ENCODE measurements around the gene ORM2.

ORM2 gene

DNA sequence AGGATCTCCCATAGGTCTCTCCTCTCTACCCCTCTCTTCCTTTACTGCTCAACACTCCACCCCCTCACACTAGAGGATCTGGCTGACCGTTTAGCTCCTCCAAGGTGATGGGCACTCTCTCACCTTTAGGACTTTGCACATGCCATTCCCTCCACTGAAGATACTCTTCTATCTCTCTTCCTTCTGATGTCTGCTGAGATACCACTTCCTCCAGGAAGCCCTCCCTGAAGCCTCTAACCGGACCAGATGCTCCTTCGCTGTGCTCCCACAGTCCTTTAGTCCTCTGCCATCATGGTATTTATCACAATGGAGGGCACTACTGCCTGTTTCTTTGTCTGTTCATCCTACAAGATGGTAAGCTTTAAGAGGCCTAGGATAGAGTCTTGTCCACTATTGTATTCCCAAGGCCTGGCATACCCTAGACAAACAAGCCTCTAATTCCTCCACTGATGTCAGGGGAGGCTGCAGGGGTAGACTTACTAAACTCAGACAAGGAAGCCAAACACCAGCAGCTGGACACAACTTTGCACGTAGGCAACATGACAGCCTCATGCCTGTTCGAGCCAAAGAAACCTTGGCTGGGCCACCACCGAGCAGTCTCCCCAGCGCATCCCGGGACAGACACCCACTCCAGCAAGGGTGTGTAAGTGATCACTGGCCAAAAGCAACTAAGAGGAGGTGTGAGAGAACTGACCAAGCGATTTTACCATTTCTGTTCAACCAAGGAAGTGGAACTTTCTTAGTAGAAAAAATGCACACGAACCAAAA lies 20.2 kb downstream of the ORM2 start:
- DNase-seq (ENCODE audit: low read depth) = no peak

DNA sequence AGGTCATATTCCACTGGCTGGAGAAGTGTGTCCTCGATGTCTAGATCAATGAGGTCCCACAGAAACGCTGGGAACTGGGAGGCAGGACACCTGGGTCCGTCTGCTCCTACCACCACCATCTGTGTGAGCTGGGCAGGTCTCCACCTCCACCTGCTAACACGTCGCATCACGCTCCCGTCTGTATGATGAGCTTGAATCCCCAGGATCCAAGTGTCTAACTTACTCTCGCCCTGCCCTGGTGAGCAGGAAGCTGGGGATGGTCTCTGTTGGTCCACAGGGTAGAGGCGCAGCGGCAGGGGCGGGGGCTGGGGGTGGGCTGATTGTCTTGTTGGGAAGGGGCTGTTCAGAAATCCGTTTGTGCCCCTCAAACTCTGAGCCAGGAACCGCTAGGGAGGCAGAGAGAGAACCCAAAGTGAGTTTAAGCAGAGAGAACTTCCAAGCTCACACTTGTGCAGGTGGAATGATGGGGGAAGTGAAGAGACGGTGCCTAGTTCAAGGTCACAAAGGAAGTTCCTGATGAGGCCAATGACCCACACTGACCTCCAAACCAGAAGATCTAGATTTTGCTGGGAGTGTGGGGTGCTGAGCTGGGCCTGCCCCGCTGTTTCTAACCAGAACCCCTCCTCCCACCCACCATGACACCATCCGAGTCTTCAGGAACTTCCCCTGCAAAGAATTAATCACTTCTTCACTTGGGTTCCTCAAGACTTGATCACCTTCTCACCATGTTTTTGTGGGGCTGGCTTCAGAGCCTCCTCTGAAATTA lies 21.1 kb downstream of the ORM2 start:
- DNase-seq (ENCODE audit: low read depth) = no peak

DNA sequence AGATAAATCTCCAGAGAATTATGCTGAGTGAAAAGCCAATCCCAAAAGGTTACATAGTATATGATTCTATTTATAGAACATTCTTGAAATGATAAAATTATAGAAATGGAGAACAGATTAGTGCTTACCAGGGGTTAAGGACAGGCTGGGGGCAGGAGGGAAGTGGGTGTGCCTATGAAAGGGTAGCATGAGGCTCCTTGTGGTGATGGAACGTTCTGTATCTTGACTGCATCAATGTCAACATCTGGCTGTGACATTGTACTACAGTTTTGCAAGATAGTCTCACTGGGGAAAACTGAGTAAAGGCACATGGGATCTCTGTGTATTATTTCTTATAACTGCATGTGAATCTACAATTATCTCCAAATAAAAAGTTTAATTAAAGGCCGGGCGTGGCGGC lies 22.3 kb downstream of the ORM2 start:
- no peak for DNase-seq (ENCODE audit: low read depth)

DNA sequence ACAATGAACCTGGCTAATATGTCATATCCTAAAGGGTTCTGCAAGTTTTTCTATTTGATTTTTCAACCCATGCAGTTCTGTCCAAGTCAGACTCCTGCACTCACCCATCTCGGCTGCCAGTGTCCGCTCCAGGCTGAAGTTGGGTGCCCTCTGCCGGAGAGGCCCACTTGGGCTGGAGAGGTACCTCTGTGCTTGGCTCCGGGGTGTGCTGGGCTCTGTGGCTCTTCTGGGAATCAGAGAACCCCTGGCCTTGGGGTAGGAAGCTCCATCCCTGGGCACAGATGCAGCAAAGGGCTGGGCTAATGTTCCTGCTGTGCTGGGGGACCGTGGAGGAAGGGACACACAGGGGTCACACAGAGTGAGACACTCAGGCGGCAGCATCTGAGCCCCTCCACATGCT lies 26.2 kb downstream of the ORM2 start:
- no peak for DNase-seq (ENCODE audit: low read depth)

DNA sequence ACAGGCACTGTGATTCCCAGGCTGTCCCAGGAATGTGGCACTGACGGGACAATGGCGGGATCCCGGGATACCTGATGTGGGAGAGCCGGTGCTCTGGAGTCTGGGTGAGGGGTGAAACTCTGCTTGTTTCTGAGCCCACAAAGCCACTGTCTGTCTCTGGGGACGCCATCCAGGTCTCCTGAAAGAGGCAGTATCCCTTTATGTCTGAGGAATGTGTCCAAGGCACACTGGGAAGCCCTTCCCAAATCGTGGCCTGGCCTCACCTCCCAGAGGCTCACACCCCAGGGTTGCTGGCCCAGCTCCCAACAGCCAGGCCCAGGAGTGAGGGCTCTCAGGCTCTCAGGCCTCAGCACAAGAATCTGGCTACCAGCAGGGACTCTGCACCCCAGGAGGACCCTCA lies 27.1 kb downstream of the ORM2 start:
- DNase-seq (ENCODE audit: low read depth) = no peak

DNA sequence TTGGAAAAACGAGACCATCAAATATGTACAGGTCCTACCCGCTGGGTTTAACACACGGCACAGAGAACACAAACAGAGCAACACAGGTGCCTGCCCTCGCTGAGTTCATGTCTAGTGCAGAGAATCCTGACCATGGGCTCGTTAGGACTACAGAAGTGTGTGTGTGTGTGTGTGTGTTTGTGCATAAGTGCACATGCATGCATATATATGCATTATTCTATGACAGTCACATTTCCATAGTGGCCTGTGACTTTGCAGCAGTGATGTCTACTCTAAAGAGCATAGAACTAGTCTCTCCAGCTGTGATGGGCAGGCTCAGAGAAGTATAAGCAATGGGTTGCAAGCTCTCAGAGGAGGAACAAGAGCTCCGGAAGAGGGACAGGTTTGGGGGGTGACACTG lies 27.7 kb downstream of the ORM2 start:
- no peak for DNase-seq (ENCODE audit: low read depth)

DNA sequence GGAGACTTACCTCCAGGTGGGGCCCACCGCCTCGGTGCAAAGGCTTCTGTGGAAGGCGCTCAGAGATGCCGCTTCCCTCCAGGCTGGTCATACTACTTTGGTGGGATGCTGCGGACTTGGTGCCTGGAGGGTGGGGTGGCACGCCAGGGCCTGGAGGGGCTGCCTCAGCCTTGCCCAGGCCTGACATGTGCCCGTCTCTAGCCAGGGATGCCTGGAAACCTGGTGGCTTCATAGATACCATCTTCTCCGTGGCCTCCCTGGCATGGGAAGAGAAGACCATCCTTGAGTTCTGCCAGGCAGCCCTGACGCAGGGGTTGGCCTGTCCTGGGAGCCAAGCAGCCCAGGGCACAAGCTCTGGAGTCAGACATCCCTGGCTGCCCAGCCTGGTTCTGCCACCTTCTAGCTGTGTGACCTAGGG lies 28.3 kb downstream of the ORM2 start:
- DNase-seq (ENCODE audit: low read depth) = no peak

DNA sequence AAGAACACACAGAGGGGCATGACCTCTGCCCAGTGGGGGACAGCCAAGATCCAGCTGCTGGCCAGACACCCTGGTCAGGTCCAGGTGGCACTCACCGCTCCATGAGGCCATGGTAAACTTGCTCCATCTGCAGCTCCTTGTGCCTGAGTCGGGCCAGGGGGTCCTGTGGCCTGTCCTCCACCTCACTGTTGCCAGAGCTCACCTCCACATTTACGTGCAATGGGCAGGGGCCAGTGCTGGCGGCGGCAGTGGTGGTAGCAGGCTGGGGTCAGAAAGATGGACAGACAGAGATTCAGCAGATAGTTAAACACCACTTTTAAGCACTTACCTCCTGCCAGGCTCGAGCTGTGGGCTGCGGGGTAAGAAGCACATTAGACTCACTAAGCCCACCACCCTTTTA lies 30.1 kb downstream of the ORM2 start:
- no peak for DNase-seq (ENCODE audit: low read depth)

DNA sequence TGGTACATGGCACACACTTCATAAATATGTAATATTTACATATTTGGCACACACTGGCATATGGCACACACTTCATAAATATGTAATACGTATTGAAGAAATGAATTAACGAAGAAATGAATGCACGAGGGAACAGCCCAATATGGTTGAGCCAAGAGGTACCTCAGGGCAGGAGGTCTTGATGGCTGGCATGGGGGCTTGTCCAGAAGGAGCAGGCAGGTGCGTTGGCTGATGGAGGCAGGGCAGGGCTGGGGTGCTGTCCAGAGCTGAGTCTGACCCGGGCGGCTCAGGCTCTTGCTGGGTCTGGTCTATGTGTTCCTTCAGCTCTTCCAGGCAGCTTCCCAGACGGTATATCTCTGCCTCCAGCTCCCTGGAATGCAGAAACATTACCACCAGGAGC lies 31.9 kb downstream of the ORM2 start:
- DNase-seq (ENCODE audit: low read depth) = no peak

DNA sequence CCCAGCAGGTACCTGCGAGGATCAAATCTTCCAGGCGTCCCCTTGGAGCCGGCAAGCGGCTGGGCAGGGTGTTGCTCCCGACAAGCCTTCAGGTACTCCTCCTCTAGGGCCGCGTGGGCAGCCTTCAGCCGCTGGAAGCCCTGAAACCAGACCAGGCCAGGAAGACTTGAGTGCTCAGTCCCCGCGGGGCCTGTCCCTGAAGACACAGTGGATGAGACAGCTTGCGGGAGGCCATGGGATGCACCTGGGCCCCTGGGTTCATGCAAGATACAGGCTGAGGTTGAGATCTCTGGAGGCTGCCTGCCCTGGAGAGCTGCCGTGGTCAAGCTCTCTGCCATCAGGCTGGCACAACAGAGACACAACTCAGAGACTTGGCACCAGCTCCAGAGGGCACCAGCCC lies 32.7 kb downstream of the ORM2 start:
- DNase-seq (ENCODE audit: low read depth) = no peak

DNA sequence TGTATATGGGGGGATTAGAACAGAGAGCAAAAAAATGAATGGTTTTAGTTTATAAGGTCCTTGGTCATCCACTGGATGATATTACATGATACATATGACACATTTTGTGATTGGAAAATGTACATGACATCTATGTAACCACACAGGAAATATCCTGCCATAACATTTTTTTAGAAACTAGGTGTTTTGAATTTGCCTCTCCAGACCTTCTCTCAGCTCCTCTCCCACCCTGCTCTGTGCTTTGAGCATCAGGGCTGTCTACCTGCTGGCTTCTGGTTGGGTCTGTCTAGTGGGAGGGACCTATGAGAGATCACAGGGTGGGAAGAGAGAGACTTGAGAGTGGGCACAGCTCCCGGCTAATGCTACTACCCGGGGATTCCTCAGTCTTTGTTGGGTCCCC lies 33.8 kb downstream of the ORM2 start:
- no peak for DNase-seq (ENCODE audit: low read depth)

DNA sequence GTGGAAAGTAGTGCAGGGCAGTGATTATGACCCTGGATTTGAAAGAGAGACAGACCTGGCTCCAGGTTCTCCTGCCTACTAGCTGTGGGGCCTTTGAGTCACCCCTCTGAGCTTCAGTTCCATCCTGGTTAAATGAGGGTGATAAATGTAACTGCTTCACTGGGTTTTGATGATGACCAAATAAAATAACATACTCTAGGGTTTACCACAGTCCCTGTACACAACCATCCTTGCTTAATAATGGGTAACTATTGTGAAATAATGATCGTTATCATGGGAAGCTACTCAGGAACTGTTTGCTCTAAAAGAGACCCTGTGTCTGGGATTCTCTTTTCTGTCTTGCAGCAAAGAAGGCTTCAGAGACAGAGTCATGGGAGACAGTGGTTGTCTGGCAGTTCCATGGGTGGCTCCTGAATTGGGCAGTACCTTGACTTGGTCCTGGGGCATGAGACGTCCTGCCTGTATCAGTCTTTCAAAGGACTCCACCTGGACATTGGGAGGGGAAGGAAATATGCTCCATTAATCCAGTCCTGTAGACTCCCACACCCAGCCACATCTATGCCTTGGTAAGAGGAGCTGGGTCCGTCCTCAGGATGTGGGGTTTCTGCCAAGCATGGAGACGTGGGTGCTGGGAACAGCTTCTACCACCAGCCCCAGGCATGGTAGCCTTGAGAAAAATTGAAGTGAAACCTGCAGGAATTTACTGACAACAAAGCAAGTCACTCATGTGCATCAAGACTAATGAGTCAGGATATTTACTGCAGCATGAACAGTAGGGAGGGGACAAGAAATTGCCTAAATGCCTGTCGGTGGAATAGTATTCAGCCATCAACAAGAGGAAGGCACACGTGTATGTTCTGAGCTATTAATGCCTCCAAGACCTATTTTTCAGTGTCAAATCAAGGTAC lies 34.7 kb downstream of the ORM2 start:
- no peak for DNase-seq (ENCODE audit: low read depth)

DNA sequence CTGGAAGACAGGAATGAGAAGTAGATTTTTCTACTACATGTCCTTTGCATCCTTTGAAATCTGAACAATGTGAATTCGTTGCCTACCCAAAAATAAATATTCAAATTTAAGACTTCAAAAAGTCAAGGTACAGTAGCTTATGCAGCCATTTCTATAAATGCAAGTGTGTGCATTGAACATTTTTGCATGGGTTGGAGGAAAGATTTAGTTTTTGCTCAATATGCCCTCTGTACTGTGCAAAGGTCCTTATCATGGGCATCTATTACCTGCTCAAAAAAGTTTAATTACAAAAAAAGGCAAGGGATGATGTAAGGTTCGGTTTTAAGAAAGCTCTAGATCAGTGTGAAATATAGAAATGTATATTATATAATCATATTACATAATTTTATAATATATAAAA lies 35.5 kb downstream of the ORM2 start:
- no peak for DNase-seq (ENCODE audit: low read depth)

DNA sequence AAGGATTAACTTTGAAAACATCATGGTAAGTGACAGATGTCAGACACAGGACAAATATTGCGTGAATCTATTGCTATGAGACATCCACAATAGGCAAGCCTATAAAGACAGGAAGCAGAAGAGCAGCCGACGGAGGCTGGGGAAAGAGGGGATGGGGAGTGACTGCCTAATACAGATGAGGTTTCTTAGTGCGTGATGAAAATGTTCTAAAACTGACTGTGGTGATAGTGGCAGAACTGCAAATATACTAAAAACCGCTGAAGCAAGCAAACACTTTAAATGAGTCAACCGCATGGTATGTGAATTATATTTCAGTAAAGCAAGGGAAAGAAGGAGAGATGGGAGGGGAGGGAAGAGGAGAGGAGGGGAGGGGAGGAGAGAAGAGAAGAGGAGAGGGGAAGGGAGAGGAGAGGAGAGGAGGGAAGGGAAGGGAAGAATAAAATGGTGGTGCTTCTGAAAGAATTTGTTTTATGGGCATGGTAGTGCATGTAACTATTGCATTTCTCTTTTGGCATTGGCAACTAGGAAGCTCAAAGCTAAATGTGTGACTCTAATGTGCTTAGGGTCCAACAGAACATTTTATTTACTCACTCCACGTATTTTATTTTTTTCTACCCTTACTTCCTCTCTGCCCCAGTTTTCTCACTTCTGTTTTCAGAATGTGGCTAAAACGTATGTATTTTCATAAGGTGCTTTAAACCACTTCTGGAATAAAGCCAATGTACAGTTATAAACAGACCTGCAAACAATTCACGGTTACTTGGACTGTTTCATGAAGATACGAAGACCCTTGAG lies 36.9 kb downstream of the ORM2 start:
- no peak for DNase-seq (ENCODE audit: low read depth)

DNA sequence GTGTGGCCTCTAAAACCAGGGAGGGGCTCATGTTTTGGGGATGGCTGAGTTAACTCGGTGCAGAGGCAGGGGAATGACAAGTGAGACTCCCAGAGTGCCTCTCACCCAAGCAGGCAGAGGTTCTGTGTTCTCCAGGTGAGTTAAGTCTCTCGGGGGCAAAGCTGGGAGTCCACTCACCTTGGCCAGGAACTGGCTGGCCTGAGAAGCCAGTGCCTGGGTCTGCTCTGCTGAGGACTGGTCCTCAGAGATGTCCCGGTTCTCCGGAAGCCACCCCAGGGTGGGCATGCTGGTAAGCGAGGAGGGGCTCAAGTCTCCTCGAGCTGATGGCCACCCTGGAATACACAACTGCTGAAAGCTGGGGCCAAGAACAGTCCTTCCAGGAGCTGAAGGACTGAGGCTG lies 37.7 kb downstream of the ORM2 start:
- no peak for DNase-seq (ENCODE audit: low read depth)

DNA sequence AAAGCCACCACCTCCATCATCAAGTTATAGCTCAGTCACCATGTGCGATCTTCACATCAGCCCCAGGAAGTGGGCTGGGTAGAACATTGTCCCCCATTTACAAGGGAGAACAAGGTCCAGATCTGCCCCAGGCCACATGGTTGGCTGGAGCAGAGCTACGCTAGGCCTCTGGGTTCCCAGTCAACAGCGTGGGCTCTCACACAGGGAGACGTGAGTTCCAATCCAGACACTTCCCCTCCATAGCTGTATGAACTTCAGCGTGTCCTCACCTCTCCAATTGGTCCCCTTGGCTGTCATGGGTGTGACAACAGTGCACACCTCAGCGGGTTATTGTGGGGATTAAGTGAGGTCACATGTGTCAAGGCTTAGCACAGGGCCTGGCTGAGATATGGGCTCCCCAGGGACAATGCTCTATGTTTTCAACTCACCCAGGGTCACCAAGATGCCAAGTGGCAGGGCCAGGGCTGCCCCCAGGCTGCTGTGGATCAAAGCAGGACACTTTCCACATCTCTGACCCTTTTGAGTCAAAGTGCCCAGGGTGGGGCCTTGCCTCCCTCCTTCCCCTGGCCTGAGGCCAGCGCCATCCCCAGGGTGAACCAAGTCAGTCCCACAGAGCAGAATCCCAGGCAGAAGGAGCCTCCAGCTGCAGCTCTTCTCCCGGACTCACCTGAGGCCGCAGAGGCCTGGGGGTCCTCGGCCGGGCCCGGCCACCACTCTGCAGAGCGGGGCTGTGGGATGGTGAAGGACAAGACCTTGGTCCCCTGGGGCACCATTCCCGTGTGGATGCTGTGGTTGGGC lies 38.3 kb downstream of the ORM2 start:
- DNase-seq (ENCODE audit: low read depth) = no peak

DNA sequence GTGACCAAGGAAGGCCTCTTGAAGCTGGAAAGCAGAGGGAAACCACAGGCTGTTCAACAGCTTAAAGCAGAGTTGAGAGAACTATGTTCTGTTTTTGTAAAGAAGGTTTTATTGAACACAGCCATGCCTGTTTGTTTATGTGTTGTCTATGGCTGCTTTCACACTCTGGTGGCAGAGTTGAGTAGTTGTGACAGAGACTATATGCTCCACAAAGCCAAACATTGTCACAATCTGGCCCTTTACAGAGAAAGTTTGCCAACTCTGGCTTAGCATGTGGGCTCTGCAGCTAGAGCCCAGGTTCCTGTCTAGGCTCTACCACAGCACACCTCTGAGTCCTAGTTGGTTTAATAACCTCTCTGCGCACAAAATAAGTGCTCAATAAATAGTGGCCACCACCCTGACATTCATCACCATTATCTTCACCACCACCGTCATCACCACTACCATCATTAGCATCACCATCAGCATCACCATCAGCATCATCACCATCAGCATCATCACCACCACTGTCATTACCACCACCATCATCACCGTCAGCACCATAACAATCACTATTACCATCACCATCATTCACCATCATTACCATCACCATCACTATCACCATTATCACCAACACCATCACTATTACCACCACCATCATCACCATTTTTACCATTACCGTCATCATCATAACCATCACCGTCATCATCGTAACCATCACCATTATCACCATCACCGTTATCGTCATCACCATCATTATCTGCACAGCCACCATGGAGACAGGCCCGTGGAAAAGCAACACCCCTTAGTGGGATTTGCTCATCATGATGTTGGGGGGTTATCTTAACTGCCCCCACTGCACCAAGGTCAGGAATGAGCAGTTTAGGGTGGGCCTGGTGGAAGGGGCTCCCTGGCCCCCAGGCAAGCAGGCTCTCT lies 39.8 kb downstream of the ORM2 start:
- no peak for DNase-seq (ENCODE audit: low read depth)

DNA sequence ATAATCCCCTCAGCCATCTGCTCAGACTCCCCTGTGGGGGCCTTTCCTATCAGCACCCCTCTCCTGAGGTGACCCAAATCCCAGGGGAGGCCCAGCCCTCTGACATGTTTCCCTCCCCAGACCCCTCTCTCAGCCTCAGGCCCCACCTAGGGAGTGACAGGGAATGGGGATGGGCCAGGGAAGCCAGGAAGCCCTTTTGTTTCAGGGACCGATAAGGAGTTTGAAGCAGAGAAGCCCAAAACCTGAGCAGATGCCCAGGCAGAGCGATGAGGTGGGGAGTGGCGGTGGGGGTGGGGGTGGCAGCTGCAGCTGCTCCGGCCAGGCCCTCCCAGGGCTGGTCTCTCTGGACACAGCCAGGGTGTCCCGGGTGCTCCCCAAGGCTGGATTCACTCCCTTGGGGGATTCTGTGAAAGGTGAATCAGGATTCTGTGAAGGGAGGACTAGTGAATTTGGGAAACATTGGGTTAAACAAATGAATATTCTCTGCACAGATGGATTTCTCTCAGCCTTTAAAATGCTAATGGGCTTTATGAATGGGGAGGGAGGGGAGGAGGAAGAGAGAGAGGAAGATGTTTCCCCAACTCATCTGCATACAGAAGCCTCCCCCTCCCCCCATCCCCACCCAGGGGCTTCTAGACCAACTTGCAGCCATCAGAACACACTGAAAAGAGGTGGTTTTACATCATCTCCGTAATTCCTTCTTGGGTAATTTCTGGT lies 40.7 kb downstream of the ORM2 start:
- no peak for DNase-seq (ENCODE audit: low read depth)

DNA sequence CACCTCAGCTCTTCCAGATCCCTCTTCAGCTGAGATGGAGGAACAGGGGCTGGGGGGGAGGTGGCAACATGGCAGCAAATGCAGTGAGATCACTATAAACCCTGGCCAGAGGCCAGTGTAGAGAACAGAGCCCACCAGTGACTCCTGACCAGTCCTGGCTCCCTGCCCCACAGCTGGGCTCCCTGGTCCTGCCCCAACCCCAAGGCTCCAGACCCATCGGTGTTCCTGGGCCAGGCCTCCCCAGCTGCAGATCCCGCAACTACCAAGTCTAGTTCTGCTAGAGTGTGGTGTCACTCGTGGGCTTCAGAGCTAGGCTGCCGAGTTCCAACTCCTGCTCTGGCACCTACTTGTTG lies 41.3 kb downstream of the ORM2 start:
- DNase-seq (ENCODE audit: low read depth) = no peak
